Right lobe of liver (tissue), 4 donors: Measurements from ENCODE around the gene BOC.

ENCODE experiments used
- POLR2A ChIP-seq: fragments of 450-650 bp; IDR thresholded peaks from one replicate; pipeline ENCODE4 v1.6.1; 2017; ENCODE audit warnings: antibody characterized with exemption, mild to moderate bottlenecking
- TF ChIP-seq, protein P1 (sequence below), 4 donors: fragments of 200-600 bp in 3 of 4; fragments of 450-650 bp in 1 of 4; IDR thresholded peaks; one replicate each; pipeline versions ENCODE4 v1.5.1 to v1.8.0; 2016 to 2022; ENCODE audit warnings: antibody characterized with exemption in 4 of 4, mild to moderate bottlenecking in 2 of 4
- donor health status: DM: no; HTN: no; CAD: no.
- donor health status: DM: no; HTN: no; CAD: no.
- donor health status: DM: no; HTN: yes; CAD: no.

DNA sequence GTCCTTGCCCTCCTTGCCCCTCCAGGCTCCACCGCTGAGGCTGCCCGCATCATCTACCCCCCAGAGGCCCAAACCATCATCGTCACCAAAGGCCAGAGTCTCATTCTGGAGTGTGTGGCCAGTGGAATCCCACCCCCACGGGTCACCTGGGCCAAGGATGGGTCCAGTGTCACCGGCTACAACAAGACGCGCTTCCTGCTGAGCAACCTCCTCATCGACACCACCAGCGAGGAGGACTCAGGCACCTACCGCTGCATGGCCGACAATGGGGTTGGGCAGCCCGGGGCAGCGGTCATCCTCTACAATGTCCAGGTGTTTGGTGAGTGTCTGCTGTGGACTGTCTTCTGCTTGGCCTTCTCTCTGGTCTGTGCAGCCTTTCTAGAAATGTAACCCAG is 61.0 kb downstream of the BOC start:
- no peak for TF ChIP-seq POLR2A
- TF ChIP-seq, protein P1, sequence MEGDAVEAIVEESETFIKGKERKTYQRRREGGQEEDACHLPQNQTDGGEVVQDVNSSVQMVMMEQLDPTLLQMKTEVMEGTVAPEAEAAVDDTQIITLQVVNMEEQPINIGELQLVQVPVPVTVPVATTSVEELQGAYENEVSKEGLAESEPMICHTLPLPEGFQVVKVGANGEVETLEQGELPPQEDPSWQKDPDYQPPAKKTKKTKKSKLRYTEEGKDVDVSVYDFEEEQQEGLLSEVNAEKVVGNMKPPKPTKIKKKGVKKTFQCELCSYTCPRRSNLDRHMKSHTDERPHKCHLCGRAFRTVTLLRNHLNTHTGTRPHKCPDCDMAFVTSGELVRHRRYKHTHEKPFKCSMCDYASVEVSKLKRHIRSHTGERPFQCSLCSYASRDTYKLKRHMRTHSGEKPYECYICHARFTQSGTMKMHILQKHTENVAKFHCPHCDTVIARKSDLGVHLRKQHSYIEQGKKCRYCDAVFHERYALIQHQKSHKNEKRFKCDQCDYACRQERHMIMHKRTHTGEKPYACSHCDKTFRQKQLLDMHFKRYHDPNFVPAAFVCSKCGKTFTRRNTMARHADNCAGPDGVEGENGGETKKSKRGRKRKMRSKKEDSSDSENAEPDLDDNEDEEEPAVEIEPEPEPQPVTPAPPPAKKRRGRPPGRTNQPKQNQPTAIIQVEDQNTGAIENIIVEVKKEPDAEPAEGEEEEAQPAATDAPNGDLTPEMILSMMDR (IDR thresholded peaks at IDR 0.05): no peak
